Esophagus squamous epithelium (tissue), 5 donors: Measurements from ENCODE around the gene MOGAT1. TPM values are rescaled to one million over a fixed set of nuclear protein-coding genes. Genes with fewer than 3 reads are reported as not detected.

Experiments used
- DNase-seq: peaks from one replicate; lab custom pipeline; 2025; lab: John Stamatoyannopoulos, UW
- H3K27ac ChIP-seq, 4 donors: fragments of 200-600 bp; sonication (generic); one replicate each; pipeline ENCODE4 v1.5.1; 2016 to 2019; ENCODE audit warnings: mild to moderate bottlenecking in 1 of 4
- H3K27me3 ChIP-seq, 4 donors: fragments of 200-600 bp; sonication (generic); 1 replicate in 3 of 4; 2 replicates in 1 of 4; pipeline versions ENCODE4 v1.5.1 to v1.6.0; 2017 to 2021; ENCODE audit warnings: antibody characterized with exemption in 1 of 4
- H3K36me3 ChIP-seq, 3 donors: fragments of 200-600 bp; sonication (generic); one replicate each; pipeline ENCODE4 v1.5.1; 2016 to 2019
- H3K4me1 ChIP-seq, 3 donors: fragments of 200-600 bp; sonication (generic); one replicate each; pipeline ENCODE4 v1.5.1; 2017 to 2019
- H3K4me3 ChIP-seq, 4 donors: fragments of 200-600 bp; sonication (generic); 1 replicate in 3 of 4; 2 replicates in 1 of 4; pipeline ENCODE4 v1.5.1; 2016 to 2019; ENCODE audit warnings: mild to moderate bottlenecking in 2 of 4, moderate library complexity in 1 of 4
- H3K9me3 ChIP-seq, 3 donors: fragments of 200-600 bp; sonication (generic); one replicate each; pipeline ENCODE4 v1.5.1; 2016 to 2019
- POLR2A ChIP-seq, 4 donors: fragments of 450-650 bp; IDR thresholded peaks; one replicate each; pipeline ENCODE4 v1.6.1; 2017; ENCODE audit warnings: antibody characterized with exemption in 4 of 4, mild to moderate bottlenecking in 4 of 4, moderate library complexity in 3 of 4
- WGBS, 2 donors: methylation state at CpG; one replicate each; pipeline ENCODE4 v1.1.5; 2018; 5-methylcytosine and 5-hydroxymethylcytosine counted together
- intact Hi-C: fragments of 100-400 bp; cut with DNase I; formaldehyde crosslinking; loops from one replicate; pipeline ENCODE4 v1.15.0; 2022
- total RNA-seq, 4 donors: library from RNA; depleted of rRNA; stranded (reverse); fragments of >200 nt; gene quantifications; one replicate each; pipeline ENCODE4 v1.1.0, GENCODE V29; 2016
- TF ChIP-seq, protein P1 (sequence below), 6 experiments: fragments of 450-650 bp in 4 of 6; fragments of 200-600 bp in 2 of 6; sonication (generic) in 2 of 6; IDR thresholded peaks; one replicate each; pipeline ENCODE4 v1.5.1; 2016 to 2019; ENCODE audit warnings: antibody characterized with exemption in 6 of 6, mild to moderate bottlenecking in 4 of 6, moderate library complexity in 4 of 6
- donor health status: DM: yes; HTN: yes; CAD: no.

MOGAT1 gene
- total RNA-seq, 4 donors from 2014 or later, result not detected

GRCh38 chr2:222669353-222669752, 2.1 kb upstream of the MOGAT1 start:
- H3K4me3 ChIP-seq, result no peak overlapping the region
- peaks cover 0 to 27% (median 0%) of the 10 kb centered on the region in 4 donors for H3K27me3 ChIP-seq
- H3K9me3 ChIP-seq, result no peaks in the 10 kb centered on the region
- 63 to 64% methylated on average over 4 of the region's 4 CpGs for WGBS, 2 donors
- H3K36me3 ChIP-seq, result no peaks in the 10 kb centered on the region
- intact Hi-C loops, result no loop called here
- no peak for TF ChIP-seq POLR2A (IDR thresholded peaks at IDR 0.05)
- TF ChIP-seq, protein P1, sequence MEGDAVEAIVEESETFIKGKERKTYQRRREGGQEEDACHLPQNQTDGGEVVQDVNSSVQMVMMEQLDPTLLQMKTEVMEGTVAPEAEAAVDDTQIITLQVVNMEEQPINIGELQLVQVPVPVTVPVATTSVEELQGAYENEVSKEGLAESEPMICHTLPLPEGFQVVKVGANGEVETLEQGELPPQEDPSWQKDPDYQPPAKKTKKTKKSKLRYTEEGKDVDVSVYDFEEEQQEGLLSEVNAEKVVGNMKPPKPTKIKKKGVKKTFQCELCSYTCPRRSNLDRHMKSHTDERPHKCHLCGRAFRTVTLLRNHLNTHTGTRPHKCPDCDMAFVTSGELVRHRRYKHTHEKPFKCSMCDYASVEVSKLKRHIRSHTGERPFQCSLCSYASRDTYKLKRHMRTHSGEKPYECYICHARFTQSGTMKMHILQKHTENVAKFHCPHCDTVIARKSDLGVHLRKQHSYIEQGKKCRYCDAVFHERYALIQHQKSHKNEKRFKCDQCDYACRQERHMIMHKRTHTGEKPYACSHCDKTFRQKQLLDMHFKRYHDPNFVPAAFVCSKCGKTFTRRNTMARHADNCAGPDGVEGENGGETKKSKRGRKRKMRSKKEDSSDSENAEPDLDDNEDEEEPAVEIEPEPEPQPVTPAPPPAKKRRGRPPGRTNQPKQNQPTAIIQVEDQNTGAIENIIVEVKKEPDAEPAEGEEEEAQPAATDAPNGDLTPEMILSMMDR (IDR thresholded peaks at IDR 0.05), result no peak
- DNase-seq, result no peak
- H3K27ac ChIP-seq, result no peak overlapping the region
- peaks cover 7 to 20% (median 13%) of the 10 kb centered on the region in 3 donors for H3K4me1 ChIP-seq

- Histone ChIP-seq H3K36me3 (no peaks in the 10 kb centered on the region), H3K4me1 (peaks cover 7 to 20% (median 13%) of the 10 kb centered on the region in 3 donors), H3K27ac (no peak overlapping the region), H3K4me3 (no peak overlapping the region), H3K27me3 (peaks cover 0 to 27% (median 0%) of the 10 kb centered on the region in 4 donors), H3K9me3 (no peaks in the 10 kb centered on the region)
- intact Hi-C loops, result no loop called here
- 66 to 75% methylated on average over 9 of the region's 9 CpGs for WGBS, 2 donors
- no peak for DNase-seq
- TF ChIP-seq, protein P1 (IDR thresholded peaks at IDR 0.05), result no peak
- no peak for TF ChIP-seq POLR2A (IDR thresholded peaks at IDR 0.05)
Observed at GRCh38 chr2:222670191-222671038, 1.0 kb upstream of the MOGAT1 start.

GRCh38 chr2:222672068-222672401, 577 bp downstream of the MOGAT1 start:
- TF ChIP-seq, protein P1 (IDR thresholded peaks at IDR 0.05), result no peak
- TF ChIP-seq POLR2A (IDR thresholded peaks at IDR 0.05), result no peak
- H3K4me1 ChIP-seq, result peaks cover 7 to 20% (median 13%) of the 10 kb centered on the region in 3 donors
- H3K27me3 ChIP-seq, result peaks cover 0 to 27% (median 0%) of the 10 kb centered on the region in 4 donors
- H3K9me3 ChIP-seq, result no peaks in the 10 kb centered on the region
- WGBS, 2 donors, result 12% methylated on average over 10 of the region's 10 CpGs
- DNase-seq, result no peak
- H3K36me3 ChIP-seq, result no peaks in the 10 kb centered on the region
- intact Hi-C loops, result no loop called here
- peak overlapping the region; percentile 30 to 68 (median 44) for H3K4me3 ChIP-seq
- no peak overlapping the region for H3K27ac ChIP-seq

GRCh38 chr2:222673273-222673672, 1.8 kb downstream of the MOGAT1 start:
- DNase-seq, result no peak
- Histone ChIP-seq H3K36me3 (no peaks in the 10 kb centered on the region), H3K4me3 (no peak overlapping the region), H3K9me3 (no peaks in the 10 kb centered on the region), H3K27me3 (peaks cover 0 to 37% (median 0%) of the 10 kb centered on the region in 4 donors), H3K27ac (no peak overlapping the region), H3K4me1 (peaks cover 7 to 20% (median 13%) of the 10 kb centered on the region in 3 donors)
- TF ChIP-seq, protein P1 (IDR thresholded peaks at IDR 0.05), result no peak
- no peak for TF ChIP-seq POLR2A (IDR thresholded peaks at IDR 0.05)
- 70 to 75% methylated on average over 7 of the region's 7 CpGs for WGBS, 2 donors
- intact Hi-C loops, result no loop called here

- WGBS, 2 donors, result 79 to 89% methylated on average over 5 of the region's 5 CpGs
- Histone ChIP-seq H3K27ac (no peak overlapping the region), H3K9me3 (no peaks in the 10 kb centered on the region), H3K4me3 (no peak overlapping the region), H3K4me1 (peaks cover 7 to 20% (median 13%) of the 10 kb centered on the region in 3 donors), H3K27me3 (peaks cover 0 to 42% (median 0%) of the 10 kb centered on the region in 4 donors), H3K36me3 (no peaks in the 10 kb centered on the region)
- intact Hi-C loops, result no loop called here
- TF ChIP-seq, protein P1 (IDR thresholded peaks at IDR 0.05), result no peak
- no peak for TF ChIP-seq POLR2A (IDR thresholded peaks at IDR 0.05)
- DNase-seq, result no peak
Observed at GRCh38 chr2:222673883-222674282, 2.4 kb downstream of the MOGAT1 start.
